Erythroblast (primary cell): Measurements from ENCODE around the gene GSTT4.

Source experiments
- GATA1 ChIP-seq: IDR thresholded peaks from 2 replicates; pipeline ENCODE4 v1.6.1; 2011; ENCODE audit warnings: low read depth, mild to moderate bottlenecking, control low read depth, low read length, moderate library complexity
- POLR2A ChIP-seq: IDR thresholded peaks from 2 replicates; pipeline ENCODE4 v1.6.1; 2011; ENCODE audit warnings: mild to moderate bottlenecking, low read length

DNA sequence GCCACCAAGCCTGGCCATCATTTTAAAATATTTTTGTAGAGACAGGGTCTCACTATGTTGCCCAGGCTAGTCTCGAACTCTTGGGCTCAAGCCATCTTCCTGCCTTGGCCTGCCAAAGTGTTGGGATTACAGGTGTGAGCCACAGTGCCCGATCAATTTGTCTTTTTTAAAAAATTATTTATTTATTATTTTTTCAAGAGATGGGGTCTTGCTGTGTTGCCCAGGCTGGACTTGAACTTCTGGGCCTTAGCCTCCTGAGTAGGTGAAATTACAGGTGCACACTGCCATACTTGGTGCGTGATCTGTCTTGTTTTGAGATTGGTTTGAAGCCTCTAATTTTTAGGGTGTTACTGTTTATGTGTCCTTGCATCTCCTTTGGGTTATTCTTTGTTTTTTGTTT is 16.1 kb upstream of the GSTT4 start:
- no peak for TF ChIP-seq POLR2A
- TF ChIP-seq GATA1 = no peak
